Caki2 (cell line): ENCODE data around the gene ABCC9. TPM values are rescaled to one million over a fixed set of nuclear protein-coding genes. Genes with fewer than 3 reads are reported as not detected.

Source experiments
- DNase-seq: peaks from one replicate; pipeline ENCODE4 v3.0.0-alpha.2; 2015; ENCODE audit warnings: low read depth
- in situ Hi-C: cut with HindIII; loops from 2 replicates; pipeline ENCODE4 v1.10.0; 2016; ENCODE audit warnings: low sequenced_read_pairs, low pct_unique_long_range_greater_than_20kb, mixed read lengths
- total RNA-seq: library from RNA; depleted of rRNA; stranded (reverse); fragments of >200 nt; shearing (Covaris generic); gene quantifications from 2 replicates; pipeline ENCODE4 v1.2.3, GENCODE V29; 2014; ENCODE audit warnings: low replicate concordance; rRNA removed

Gene ABCC9
- total RNA-seq, 1 experiment from 2014 or later = 0.51 TPM

GRCh38 chr12:21764950-21765349 is 176.3 kb downstream of the ABCC9 start:
- no peak for DNase-seq
- in situ Hi-C loops = no loop called here

DNA sequence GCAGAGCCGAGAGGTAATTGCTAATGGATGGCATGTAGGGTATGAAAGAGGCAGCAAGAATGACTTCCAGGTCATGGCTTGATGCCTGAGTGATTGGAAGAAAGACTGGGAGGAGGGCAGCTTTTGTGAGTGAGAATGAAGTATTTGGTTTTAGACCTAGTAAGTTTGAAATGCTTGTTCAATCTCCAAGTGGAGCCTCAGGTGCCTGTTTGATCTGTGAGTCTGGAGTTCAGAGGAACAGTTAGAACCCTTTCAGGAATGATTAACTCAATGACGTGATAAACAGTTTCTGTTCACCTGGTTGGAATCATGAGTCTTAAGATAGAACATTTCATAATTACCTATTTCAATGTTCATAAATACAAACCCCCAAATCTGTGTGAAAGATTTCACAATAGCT is 177.2 kb downstream of the ABCC9 start:
- DNase-seq = no peak
- in situ Hi-C loops = no loop called here

DNA sequence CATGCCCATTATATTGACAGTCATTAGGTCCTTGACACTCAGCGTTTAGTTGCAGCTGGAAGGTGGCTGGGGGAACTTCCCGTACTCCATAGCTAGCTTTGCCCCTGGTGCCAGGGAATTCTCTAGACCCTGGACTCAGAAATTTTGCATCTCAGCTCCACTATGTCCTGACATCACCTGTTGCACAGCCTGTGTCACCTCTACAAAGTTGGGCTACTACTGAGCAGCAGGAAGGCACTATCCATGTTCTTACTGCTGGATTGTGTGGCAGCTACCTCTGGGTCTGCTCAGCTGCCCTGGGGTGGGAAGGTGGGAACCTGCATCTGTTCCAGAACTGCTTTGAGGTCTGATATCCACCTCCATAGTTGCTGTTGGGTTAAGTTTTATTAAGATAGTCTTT is 177.7 kb downstream of the ABCC9 start:
- in situ Hi-C loops = no loop called here
- no peak for DNase-seq

DNA sequence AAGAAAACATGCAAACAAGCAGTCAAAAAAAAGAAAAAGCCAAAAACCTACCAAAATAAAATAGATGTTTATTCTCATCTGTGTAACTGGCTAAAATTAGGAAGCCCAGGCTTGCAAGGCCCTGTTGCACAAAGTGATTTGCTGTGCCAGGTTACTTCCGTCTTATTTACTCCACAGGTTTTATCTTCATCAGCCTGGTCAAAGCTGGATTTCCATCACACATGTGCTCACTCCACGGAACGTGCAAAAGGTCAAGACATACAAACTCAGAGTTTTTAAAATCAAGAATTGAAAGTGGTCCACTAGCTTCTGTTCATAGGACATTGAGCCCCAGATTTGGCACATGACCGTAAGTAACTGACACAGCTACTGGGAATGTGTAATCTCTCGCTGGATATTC is 181.5 kb downstream of the ABCC9 start:
- in situ Hi-C loops = no loop called here
- DNase-seq = no peak

DNA sequence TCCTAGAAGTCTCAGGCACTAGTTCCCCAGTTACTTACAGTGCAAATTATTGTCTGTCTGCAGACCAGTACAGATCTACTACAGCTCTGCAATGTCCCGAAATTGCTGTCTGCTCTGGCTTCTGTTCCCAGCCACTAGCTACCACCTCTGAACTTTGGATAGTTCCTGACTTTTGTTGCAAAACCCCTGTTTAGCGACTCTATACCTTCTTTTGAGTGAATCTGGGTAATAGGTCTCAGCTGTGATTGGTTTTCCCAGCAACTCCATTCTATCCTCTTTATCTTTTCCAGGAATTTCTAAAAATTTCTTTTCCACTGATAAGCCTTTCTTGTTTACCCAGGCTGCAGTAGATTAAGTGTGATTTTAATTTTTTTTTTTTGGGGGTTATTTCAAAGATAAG is 183.5 kb downstream of the ABCC9 start:
- in situ Hi-C loops = no loop called here
- DNase-seq = no peak

- in situ Hi-C loops = no loop called here
- DNase-seq = no peak
These were observed 184.5 kb downstream of the ABCC9 start for GRCh38 chr12:21756699-21757098.

- in situ Hi-C loops = no loop called here
- DNase-seq = no peak
These were observed 189.7 kb downstream of the ABCC9 start for GRCh38 chr12:21751517-21751916.

Other genes starting within 250 kb of the ABCC9 start
- gene KCNJ8, start 166.7 kb downstream of the ABCC9 start, total RNA-seq = 0.64 and 1.4 TPM in 2 replicates
- gene CMAS, start 104.8 kb upstream of the ABCC9 start, total RNA-seq = 26.0 and 28.1 TPM in 2 replicates